C4-2B (cell line): ENCODE results near the gene FOXG1.

Source experiments
- ZFX ChIP-seq: fragments of 450-650 bp; IDR thresholded peaks from 2 replicates; pipeline ENCODE4 v1.6.1; 2017
- TF ChIP-seq, protein P1 (sequence below): fragments of 450-650 bp; conservative IDR thresholded peaks from 2 replicates; pipeline ENCODE4 v1.5.1; 2017; ENCODE audit warnings: mild to moderate bottlenecking

- TF ChIP-seq, protein P1, sequence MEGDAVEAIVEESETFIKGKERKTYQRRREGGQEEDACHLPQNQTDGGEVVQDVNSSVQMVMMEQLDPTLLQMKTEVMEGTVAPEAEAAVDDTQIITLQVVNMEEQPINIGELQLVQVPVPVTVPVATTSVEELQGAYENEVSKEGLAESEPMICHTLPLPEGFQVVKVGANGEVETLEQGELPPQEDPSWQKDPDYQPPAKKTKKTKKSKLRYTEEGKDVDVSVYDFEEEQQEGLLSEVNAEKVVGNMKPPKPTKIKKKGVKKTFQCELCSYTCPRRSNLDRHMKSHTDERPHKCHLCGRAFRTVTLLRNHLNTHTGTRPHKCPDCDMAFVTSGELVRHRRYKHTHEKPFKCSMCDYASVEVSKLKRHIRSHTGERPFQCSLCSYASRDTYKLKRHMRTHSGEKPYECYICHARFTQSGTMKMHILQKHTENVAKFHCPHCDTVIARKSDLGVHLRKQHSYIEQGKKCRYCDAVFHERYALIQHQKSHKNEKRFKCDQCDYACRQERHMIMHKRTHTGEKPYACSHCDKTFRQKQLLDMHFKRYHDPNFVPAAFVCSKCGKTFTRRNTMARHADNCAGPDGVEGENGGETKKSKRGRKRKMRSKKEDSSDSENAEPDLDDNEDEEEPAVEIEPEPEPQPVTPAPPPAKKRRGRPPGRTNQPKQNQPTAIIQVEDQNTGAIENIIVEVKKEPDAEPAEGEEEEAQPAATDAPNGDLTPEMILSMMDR = no peak
- TF ChIP-seq ZFX = no peak
Measured at GRCh38 chr14:28770630-28771029, 4.0 kb downstream of the FOXG1 start.
